HG03558 (cell line): ENCODE measurements around the gene DNAH10.
"Not testable (repeated sequence)": the region's sequence is repeated elsewhere in the genome, so short reads cannot be mapped to it uniquely, and the experiment has no call there.

Experiments
- ATAC-seq: cut with Tn5 transposase; IDR thresholded peaks from one replicate; pipeline ENCODE4 v1.9.1; 2021; ENCODE audit warnings: moderate number of reproducible peaks; ENCODE audit not compliant: unreplicated experiment; ENCODE audit errors: extremely low read depth

DNAH10 gene

GRCh38 chr12:123942911-123943648 is 181.0 kb downstream of the DNAH10 start:
- ATAC-seq: no peak

DNA sequence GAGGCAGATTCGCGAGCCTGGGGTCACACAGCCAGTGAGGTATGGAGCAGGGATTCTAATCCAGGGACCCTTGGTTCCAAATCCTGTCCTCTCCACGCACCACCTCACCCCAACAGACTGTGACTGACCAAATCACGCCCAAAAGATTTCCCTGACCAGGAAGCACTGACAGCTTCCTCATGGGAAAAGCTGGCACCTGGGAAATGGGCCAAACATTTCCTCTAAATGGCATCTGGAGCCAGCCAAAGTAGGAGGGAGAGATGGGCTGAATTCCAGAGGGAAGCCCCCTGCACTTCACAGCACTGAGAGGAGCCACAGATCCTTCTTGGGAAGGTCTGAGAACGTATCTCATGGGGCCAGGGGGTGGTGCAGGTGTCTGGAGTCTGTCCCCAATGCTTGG is 181.7 kb downstream of the DNAH10 start:
- no peak for ATAC-seq

DNA sequence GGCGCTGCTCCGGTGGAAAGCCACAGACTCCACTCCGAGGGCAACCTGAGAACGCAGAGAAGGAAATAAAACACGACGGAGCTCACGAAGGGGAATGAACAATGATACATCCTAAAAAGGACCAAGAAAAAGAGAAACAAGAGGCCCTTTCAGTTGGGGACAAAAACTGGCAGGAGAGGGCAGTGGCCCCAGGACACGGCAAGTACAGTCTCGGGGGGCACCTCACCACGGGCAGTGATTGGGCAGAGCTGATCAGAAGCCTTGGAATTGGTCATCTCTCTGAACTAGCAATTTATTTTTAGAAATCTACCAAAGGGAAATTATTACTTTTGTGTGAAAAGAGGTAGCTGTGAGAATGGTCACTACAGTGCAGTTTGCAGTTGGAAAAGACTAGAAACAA is 182.6 kb downstream of the DNAH10 start:
- no peak for ATAC-seq

- no peak for ATAC-seq
These were observed 183.4 kb downstream of the DNAH10 start for GRCh38 chr12:123945287-123946151.

GRCh38 chr12:123946152-123946515 is 184.0 kb downstream of the DNAH10 start:
- ATAC-seq: no peak

DNA sequence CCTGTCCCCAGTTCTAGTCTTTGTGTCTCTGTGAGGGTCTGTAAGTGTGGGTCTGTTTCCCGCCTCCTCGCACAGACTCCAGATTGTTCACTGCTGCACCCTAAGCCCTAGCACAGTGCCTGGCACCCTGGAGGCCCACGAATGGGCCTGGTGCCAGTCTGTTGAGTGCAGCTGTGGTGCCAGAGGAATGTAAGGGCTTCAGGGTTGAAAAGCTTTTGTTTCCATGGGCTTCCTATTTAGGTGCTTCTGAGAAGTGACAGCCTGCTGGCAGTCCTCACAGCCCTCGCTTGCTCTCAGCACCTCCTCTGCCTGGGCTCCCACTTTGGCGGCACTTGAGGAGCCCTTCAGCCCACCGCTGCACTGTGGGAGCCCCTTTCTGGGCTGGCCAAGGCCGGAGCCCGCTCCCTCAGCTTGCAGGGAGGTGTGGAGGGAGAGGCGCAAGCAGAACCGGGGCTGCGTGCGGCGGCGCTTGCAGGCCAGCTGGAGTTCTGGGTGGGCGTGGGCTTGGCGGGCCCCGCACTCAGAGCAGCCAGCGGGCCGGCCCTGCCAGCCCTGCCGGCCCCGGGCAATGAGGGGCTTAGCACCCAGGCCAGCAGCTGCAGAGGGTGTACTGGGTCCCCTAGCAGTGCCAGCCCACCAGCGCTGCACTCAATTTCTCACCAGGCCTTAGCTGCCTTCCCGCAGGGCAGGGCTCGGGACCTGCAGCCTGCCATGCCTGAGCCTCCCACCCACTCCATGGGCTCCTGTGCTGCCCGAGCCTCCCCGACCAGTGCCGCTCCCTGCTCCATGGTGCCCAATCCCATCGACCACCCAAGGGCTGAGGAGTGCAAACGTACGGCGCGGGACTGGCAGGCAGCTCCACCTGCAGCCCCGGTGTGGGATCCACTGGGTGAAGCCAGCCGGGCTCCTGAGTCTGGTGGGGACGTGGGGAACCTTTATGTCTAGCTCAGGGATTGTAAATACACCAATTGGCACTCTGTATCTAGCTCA is 184.7 kb downstream of the DNAH10 start:
- not testable (repeated sequence) for ATAC-seq

DNA sequence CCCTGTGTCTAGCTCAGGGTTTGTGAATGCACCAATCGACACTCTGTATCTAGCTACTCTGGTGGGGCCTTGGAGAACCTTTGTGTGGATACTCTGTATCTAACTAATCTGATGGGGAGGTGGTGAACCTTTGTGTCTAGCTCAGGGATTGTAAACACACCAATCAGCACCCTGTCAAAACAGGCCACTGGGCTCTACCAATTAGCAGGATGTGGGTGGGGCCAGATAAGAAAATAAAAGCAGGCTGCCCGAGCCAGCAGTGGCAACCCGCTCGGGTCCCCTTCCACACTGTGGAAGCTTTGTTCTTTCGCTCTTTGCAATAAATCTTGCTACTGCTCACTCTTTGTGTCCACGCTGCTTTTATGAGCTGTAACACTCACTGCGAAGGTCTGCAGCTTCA is 185.4 kb downstream of the DNAH10 start:
- ATAC-seq: not testable (repeated sequence)

DNA sequence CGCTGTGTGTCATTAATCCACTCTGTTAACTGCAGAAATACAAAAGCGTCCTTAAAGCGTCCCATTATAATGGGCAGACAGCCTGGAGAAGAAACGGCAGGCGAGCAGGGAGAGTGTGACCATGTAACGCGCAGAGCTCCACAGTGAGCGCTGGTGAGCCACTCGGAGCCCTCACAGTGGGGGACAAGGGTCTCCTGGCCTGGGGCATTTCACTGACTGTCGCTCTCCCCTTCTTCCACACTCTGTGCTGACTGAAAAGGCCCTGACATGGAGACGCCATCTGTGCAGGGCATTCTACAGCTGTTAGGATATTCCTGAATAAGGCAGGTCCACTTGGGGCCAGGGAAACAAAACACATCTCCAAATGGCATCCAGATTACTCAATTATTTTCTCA is 186.3 kb downstream of the DNAH10 start:
- no peak for ATAC-seq

DNA sequence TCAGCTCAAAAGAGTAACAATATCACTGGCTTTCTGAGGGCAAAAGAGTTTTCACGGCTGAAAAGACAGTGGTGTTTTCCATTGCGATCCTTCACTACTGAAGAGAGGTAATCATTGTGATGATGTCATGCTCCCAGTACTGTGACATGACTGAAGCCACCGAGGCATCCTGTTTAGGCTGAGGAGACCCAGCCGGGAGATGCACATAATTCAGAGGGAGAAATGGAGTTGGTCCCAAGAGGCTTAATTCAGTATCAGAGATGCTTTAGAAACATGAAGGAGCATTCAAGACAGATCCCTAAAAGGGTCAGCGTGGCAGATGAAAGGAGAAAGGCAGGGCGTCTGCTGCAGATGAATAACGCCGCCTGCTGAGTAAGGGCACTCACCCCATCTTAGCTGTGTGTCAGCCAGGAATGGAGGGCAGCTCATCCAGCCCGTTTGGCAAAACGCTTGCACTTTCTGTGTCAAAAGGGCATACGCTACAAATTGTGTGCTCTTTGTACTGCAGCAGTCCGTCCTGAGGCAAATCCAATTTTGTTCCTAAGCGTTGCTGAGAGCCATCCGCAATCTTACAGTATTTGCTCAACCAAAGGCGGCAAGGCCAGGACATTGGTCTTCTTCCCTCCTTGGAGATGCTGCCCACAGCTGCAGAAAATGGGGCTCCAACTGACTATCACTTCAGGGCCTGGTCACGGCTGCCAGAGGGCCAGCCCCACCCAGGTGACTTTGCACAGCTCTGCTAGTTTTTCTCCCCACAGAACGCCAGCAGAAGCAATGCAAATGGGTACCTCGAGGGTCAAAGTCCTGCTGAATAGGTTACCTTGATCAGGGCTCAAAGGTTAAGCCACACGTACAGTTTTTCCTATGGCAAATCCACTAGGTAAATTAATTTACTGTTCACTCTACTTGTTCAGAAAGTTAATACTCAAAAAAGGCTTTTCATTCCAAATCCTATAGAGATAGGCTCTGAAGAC is 187.0 kb downstream of the DNAH10 start:
- ATAC-seq: no peak

DNA sequence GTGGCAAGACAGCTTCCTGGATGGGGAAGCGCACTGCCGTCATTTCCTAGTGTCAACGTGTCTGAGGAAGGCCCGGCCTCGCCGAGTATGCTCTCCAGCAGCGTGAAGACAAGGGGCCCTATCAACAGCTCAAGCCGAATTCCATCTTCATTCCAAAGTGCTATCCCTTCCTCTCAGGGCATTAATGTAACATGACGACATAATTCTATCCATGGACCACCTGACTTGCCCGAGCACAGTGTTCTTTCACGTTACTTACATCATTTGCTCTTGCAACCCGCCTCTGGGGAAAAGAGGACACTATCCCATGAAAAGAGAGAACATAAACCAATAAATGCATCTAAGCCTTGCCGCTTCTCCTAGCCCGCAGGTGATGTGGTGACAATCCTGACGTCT is 187.7 kb downstream of the DNAH10 start:
- ATAC-seq: no peak

GRCh38 chr12:123950476-123951349 is 188.6 kb downstream of the DNAH10 start:
- no peak for ATAC-seq

- no peak for ATAC-seq
These were observed 189.4 kb downstream of the DNAH10 start for GRCh38 chr12:123951467-123951866.

GRCh38 chr12:123952037-123952436 is 189.9 kb downstream of the DNAH10 start:
- ATAC-seq: no peak

DNA sequence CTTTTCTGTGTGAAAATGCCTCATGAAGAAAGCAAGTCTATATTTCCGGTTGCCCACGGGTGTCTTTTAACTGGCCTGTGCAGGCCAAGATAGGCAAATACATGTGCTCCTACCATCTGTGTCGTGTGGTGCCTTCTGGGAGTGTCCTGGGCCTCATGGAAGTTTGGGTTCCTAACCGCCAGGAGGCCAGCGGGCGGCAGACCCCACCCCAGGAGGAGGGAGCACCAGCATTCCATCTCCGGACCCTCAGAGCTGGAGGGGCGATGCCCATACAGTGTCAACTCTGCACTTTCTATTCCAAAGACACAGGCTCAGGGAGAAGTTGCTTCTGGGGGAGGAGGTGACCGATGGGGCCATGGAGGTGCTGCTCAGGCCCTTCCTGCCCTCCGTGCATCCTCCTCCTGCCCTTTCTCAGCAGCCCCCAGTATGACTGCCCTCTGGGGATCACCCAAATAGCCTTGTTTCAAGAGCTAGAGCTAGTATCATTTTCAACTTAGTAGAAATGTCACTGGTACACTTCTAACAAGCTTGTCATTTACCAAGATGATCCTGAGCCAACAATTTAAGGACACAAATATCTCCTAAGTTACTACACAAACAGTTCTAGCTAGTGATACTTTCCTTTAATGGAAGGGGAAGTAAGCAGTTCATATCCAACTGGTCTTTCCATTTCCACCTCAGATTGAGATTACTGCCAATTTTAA is 192.7 kb downstream of the DNAH10 start:
- ATAC-seq: no peak

DNA sequence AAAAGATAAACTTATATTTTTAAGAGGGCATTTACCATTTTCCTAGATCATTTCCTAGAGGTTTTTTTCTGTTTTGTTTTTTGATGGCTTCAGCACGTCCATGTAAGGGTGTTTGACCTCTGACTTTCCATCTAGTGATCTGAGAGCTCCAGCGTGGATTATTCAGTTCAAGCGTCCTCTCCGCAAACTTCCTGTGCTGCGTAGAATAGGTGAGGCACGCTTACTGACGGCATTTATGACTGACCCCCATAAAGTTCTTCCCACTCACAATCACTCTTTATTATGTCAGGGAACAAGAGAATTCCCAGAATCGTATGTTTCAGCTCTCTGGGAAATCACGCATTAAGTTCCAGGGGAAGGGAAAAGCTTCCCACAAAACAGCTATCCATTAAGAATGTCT is 194.1 kb downstream of the DNAH10 start:
- no peak for ATAC-seq

DNA sequence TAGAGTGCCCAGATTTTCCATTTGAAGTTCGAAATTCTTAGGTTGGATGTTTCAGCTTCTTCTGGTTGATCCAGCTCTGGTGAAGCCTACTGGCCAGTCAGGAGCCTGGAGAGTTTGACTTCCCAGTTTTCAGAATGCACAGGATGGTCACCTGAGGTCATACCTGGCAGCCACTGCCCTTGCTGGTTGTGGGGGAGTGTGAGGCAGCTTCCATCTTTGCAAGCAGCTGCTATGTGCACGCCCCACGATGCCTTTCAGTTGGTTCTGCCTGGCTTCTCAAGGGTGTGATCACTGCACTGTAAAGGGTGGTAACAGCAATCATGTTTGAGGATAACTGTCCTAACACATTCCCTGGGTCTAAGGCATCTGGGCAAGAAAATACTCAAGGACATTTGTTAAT is 195.1 kb downstream of the DNAH10 start:
- no peak for ATAC-seq

- ATAC-seq: no peak
These were observed 196.4 kb downstream of the DNAH10 start for GRCh38 chr12:123958462-123958861.

GRCh38 chr12:123958876-123959275 is 196.8 kb downstream of the DNAH10 start:
- ATAC-seq: no peak
